SW 1271 (cell line): ENCODE measurements around the gene PSRC1.
"Not testable (repeated sequence)": the region's sequence is repeated elsewhere in the genome, so short reads cannot be mapped to it uniquely, and the experiment has no call there.

Source experiments
- DNase-seq, 2 experiments: peaks; one replicate each; lab custom pipeline; 2025; lab: John Stamatoyannopoulos, UW

The PSRC1 gene

DNA sequence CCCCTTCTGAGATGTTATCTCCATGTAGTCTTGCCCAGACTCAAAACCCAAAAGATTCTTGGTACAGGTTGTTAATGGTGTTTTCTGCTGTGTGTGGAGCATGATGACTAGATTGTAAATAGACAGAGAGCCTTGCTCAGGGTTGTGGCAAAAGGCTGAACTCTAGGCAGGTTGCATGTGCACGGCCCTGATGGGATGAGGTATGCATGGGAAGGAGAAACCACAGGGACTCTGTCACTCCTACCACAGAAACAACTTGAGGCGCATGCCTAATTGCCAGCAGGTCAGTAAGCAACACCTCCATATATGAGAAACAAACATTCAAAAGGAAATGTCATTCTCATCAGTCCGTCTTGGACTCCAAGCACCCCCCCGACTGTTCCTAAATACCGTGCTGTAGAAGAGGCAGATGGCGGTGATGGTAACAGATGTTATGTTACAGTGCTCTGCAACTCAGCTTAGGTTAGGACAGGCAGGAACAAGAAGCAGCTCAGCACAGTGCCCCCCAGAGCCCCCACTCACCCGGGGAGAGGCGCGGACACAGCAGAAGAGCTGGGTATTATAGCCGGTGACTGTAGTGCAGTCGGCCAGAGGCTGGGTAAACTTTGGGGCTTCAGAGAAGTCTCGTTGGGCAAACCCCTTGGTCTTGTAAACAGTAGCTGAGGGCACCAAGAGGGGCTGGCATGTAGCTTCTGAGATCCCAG, 12.9 kb upstream of the PSRC1 start:
- no peak for DNase-seq

DNA sequence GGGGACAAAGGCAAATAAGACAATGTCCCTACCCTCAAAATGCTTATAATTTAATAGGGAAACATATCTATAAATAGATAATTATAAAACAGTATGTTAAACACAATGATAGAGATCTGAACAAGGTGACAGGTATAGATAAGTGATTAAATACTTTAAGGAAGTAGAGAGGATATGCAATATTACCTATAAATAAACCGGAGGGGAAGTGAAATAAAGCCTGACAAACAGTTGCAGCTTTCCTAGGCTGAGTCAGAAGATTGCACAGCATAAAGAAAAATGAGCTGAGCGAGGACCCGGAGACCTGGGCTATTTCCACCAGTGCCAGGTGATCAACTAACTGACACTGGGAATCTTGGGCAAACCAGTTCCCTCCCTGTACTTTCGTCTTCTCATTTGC, 11.5 kb upstream of the PSRC1 start:
- DNase-seq, result no peak

DNA sequence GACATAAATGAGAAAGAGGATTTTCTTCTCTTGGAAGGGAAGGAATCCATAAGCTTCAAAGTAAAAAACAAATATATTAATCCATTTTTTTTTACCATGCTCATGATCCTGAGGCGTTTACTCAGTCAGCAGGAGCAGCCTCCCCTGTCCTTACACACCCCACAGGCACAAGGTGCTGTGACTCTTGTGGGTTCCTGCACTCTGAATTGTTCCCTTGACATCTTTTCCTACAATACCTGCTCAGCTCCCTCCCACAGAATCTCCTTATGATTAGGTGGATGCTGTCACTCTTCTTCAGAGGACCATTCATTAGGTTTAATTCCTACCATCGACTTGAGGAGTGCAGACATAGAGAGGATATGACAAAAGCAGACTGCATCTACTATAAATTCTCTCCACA, 10.1 kb upstream of the PSRC1 start:
- DNase-seq, result no peak

DNA sequence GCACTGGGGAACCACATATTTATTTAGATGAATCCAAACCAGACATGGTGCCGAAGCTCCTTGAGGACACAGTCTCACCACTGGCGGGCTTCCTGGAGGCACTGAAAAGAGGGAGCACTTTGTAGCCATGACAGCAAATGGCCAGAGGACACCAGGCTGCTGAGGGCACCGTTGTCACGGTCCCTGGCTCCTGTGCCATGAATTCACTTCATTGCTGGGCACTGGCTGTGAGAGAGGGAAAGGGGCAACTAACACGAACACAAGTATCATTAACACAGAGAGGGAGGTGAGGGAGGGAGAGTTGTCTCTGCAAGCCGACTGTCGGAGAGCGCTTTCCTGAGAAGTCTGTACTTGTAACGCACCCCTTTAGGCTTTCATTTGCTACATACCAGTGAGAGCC, 9.4 kb upstream of the PSRC1 start:
- DNase-seq, result no peak

DNA sequence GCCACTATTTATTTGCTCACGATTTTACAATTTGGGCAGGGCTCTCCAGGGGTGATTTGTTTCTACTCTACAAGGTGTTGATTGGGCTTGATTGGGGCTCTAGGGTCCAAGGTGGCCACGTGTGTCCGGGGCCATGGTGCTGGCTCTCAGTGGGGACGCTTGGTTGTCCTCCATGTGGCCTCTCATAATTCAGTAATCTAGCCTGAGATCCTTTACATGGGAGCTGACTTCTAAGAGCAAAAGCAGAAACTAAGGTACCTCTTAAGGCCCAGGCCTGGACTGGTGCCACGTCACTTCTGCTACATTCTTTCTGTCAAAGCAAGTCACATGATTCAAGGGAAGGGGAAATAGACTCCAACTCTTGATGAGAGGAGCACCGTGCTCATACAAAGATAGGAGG, 8.1 kb upstream of the PSRC1 start:
- no peak for DNase-seq

DNA sequence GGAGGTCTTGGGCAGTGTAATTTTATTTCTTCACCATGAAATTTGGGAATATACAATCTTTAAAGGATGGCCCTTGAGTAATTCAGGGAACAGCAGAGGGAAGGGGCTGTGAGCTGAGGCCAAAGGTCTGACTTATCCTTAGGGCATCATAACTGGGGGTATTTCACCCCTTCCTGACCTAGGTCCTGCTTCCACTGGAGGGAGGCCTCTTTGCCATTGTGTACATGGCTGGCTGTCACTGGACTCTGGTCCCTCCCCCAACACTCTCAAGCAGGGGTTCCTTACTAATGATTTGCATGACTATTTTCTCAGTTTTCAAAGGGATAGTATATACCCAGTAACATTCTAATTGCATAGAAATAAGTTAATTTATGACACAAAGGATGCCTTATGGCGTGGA, 7.2 kb upstream of the PSRC1 start:
- DNase-seq, result no peak

DNA sequence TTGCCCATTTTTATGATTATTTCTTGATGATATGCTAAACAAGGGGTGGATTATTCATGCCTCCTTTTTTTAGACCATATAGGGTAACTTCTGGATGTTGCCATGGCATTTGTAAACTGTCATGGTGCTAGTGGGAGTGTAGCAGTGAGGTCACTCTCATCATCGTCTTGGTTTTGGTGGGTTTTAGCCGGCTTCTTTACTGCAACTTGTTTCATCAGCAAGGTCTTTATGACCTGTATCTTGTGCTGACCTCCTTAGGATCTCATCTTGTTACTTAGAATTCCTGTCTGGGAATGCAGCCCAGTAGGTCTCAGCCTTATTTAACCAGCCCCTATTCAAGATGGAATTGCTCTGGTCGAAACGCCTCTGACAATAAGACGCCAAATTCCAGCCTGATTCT, 3.8 kb upstream of the PSRC1 start:
- DNase-seq, result not testable (repeated sequence)

DNA sequence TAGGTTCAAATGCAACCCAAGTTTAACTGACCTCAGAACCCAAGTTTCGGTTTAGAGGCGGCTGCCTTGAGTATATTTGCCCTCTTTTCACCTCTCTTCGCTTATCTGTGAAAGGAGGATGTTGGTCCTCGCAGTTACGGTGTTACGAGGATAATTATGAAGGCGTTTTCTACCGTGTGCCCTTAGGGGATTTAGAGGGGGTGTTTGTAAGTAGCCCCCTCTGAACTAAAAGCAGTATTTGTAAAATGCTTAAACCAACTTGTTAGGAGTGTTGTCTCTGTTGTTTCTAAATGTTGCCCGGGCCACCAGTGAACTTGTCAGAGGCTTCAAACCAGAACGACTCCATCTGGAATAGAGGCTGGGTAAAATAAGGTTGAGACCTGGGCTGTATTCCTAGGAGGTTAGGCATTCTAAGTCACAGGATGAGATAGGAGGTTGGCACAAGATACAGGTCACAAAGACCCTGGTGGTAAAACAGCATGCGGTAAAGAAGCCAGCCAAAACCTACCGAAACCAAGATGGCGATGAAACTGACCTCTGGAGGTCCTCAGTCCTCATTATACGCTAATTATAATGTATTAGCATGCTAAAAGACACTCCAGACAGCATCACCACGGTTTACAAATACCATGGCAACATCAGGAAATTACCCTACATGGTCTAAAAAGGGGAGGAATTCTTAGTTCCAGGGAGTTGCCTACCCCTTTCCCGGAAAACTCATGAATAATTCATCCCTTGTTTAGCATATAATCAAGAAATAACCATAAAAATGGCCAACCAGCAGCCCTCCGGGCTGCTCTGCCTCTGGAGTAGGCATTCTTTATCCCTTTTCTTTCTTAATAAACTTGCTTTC, 1.0 kb upstream of the PSRC1 start:
- DNase-seq, result no peak

DNA sequence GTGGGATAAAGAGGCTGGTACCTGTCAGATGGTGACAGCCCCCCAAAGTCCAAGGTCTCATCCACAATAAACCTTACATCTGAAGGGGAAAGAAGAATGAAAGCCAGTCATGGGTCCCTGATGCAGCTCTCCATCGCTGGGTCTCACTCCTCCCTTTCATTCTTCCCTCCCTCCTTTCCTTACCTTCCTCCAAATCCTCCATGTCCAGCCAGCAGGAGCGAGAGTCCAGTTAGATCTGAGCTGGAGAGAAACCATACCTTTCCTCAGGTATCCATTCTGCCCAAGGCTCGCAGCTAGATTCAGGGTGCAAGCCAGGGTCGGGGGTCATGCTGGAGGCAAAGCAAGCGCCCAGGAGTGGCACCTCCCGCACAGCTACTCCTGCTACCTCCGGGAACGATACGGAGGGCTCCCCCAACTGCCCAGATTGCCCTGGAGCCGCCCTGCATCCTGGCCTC, 421 bp downstream of the PSRC1 start:
- peak in 1 of 2 experiments; percentile 33 for DNase-seq

DNA sequence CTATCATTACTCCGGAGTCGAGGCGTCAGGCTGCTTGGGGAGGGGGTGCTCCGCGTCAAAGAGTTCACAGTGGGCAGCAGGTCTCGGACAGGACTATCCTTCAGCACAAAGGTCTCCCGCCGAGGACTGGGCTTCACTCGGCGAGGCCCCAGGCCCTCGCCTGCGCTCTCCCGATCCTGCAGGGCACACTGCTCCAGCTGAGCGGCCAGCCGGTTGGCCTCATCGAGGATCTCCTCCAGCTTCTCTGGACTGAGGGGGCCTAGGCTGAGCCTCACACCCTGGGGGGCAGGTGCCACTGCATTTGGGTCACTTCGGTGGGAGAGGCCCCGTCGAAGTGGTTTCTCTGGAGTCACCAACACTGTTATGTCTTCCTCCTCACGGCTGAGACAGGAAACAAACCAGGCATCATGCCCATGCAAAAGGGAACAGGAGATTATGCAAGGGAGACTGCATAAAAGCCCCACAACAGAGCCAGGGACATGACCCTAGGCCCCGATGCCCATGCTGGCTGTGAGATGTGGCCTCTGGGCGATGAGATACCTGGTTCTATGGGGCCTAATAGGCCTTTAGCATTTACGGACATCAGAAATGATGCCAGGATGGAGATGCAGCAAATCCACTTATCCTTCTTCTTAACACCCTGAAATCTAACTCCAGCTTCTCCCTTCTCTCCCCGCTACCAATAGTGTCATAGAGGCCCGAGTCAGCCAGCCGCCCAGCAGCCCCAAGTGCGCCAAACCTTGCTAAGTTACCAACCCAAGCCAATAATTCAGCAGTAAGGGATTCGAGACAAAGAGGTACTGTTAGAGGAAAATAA, 1.1 kb downstream of the PSRC1 start:
- no peak for DNase-seq

DNA sequence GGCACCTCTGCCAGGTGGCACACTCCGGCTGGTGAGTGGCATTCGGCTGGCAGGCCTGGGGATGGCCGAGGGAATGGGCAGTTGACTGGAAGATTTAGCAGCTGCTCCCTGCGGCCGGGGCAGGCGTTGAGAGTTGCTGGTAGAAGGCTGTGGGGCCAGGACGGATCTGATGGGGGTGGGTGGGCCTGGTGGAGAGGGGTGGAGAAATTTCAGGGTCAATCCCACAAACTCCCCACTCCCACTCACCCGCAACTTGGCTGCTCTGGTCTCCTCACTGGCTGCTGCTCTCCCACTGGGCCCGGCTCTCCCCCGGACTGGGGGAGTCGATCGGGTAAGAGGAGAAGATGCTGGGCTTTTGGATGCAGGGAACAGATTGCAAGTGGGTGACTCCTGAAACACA, 2.1 kb downstream of the PSRC1 start:
- DNase-seq, result no peak

DNA sequence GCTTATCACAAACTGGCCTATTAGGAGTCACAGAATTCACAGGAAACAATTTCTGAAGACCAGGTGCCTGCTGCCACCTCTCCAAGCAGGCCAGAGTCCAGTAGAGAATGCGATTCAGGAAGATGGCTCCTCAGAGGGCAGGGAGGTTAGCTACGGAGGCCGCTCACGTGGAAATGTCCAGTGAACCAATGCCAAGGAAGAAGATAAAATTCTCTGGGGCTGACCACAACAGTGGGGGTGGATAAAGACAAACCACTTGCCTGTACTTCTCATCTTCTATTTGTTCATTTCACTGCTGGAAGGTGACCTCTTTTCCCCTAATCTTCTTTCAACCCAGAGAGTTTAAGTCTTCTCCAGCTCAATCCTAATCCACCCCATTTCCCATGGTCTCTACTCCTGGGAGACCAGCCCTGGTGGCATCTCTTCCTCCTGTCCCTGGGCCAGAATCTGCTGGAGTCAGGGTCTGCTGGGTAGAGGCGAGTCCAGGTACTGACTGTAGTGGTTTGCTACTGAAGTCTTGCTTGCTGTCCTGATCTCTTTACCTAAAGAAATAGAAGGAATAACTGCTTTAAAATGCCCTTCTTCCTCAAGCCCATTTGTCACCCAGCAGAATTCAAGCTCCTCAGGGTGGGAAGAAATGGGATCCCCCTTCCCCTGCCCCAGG, 3.2 kb downstream of the PSRC1 start:
- DNase-seq, result no peak

DNA sequence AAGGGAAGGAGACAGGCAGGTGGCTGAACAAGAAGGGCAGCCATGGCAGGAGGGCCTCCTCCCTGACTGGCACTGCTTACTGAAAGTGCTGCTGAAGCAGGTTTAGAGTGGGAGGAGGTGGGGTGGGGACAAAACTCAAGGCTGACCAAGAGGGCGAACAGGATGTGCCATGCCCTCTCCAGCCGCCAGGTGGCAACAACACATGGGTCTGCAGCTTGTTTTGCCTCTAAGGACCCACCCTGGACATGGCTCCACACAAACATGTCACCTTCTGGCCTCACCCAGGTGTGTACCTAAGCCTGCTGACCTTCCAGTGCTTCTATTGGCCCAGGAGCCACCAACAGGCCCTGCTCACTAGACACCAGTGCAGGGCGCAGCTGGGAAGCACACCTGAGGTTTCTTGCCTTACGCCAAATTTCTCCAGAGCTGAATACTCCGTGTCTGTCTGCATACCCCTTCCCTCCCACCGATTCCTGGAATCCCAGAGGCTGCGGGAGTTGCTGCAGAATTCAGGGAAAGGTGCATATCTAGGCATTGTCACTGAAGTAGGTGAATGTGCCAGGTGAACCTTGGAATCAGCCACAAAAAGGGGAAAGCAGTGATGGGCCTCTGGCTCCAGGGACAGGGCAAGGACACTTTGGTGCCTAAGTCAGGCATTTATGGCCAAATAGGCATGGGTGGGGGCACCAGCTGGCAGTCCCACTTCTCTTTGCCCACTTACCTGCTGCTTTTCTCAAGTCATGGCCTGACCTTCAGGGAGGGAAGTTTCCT, 5.3 kb downstream of the PSRC1 start:
- peak in 1 of 2 experiments; percentile 59 for DNase-seq

DNA sequence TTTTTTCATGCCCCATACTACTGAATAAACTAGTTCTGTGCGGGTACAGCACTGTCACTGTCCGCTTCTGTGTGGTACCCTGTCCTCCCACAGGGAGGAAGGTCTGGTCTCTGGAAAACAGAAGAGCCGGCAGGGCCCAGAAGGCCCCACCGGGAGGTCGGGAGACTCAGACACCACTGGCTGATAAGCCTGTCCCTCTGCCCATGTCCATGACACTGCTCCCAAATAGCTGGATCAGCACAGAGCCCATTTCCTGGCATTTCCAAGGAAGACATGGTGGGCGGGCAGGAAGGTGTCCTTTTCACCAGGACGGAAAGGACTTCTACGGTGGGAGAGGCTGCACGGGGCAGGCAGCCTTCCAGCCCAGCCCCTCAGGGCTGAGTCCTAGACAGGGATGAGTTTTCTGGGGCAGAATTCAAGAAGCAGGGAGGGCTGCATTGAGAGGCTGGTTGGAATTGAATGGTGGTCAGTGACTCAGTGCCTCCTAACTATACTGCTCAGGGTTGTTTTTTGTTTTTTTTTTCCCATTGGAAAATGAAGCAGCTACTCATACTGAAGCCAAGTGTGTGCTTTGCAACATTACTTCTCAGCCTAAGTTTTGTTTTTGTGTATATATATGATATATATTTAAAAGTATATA, 7.1 kb downstream of the PSRC1 start:
- no peak for DNase-seq

DNA sequence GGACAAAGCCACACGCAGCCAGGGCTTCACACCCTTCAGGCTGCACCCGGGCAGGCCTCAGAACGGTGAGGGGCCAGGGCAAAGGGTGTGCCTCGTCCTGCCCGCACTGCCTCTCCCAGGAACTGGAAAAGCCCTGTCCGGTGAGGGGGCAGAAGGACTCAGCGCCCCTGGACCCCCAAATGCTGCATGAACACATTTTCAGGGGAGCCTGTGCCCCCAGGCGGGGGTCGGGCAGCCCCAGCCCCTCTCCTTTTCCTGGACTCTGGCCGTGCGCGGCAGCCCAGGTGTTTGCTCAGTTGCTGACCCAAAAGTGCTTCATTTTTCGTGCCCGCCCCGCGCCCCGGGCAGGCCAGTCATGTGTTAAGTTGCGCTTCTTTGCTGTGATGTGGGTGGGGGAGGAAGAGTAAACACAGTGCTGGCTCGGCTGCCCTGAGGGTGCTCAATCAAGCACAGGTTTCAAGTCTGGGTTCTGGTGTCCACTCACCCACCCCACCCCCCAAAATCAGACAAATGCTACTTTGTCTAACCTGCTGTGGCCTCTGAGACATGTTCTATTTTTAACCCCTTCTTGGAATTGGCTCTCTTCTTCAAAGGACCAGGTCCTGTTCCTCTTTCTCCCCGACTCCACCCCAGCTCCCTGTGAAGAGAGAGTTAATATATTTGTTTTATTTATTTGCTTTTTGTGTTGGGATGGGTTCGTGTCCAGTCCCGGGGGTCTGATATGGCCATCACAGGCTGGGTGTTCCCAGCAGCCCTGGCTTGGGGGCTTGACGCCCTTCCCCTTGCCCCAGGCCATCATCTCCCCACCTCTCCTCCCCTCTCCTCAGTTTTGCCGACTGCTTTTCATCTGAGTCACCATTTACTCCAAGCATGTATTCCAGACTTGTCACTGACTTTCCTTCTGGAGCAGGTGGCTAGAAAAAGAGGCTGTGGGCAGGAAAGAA, 8.1 kb downstream of the PSRC1 start:
- no peak for DNase-seq

DNA sequence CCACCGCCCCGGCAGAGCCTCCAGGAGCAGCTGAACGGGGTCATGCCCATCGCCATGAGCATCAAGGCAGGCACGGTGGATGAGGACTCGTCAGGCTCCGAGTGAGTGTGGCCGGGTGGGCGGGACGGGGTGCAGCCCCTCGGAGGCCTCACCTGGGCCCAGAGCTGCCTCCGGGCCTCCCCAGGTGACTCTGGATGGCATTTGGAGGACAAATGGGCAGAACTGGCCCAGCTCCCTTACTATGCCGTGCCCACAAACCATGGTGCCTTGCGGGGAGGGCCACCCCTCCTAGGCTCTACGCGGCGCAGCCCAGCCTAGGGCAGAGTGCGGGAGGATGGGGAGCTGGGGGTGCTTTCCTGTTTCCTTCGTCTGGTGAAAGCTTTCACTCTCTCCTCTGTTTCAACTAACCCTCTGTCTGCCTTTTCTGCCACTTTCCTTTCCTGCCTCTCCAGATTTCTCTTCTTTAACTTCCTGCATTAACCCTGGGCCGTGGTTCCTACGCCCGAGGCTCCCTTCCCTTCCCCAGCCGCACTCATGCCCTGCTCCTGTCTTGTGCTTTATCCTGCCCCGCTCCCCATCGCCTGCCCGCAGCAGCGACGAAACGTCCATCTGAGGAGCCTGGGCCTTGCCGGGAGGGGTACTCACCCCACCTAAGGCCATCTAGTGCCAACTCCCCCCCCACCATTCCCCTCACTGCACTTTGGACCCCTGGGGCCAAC, 9.2 kb downstream of the PSRC1 start:
- no peak for DNase-seq

DNA sequence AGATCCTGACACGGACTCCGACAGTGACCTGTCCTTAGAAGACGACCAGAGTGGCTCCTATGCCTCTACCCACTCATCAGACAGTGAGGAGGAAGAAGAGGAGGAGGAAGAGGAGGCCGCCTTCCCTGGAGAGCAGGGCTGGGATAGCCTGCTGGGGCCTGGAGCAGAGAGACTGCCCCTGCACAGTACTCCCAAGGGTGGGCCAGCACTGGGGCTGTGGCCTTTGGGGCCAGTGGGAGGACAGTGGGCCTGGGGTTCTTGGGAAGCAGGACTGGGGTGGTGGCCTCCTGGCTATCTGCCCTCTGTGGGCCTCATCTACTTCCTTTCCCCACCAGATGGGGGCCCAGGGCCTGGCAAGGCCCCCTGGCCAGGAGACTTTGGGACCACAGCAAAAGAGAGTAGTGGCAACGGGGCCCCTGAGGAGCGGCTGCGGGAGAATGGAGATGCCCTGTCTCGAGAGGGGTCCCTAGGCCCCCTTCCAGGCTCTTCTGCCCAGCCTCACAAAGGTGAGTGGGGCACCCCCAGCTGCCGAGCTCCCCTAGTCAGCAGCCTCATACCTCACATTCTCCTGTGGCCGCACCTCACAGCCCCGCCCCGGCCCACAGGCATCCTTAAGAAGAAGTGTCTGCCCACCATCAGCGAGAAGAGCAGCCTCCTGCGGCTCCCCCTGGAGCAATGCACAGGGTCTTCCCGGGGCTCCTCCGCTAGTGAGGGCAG, 10.0 kb downstream of the PSRC1 start:
- no peak for DNase-seq
